SK-N-SH treated with all-trans-retinoic acid at 6 μM for 48 hours (cell line): ENCODE results near the gene PTPRF.
A peak's percentile ranks its signal among the peaks of the same experiment; 100 is the strongest.

Experiments used
- ATAC-seq: fragments of 200-7000 bp; cut with Tn5 transposase; 3 replicates; pipeline ENCODE4 v1.9.1; 2020; ENCODE audit warnings: mild to moderate bottlenecking, moderate library complexity
- ARNTL ChIP-seq: fragments of 450-650 bp; formaldehyde crosslinking; IDR thresholded peaks from 2 replicates; pipeline ENCODE4 v1.5.0; 2020; ENCODE audit warnings: low read depth, mild to moderate bottlenecking, moderate library complexity, borderline replicate concordance
- BACH2 ChIP-seq: fragments of 250-450 bp; sonication (Bioruptor Pico); IDR thresholded peaks from 2 replicates; pipeline ENCODE4 v1.9.0; 2021; ENCODE audit warnings: mild to moderate bottlenecking, borderline replicate concordance
- CSDC2 ChIP-seq: fragments of 250-450 bp; sonication (Bioruptor Pico); IDR thresholded peaks from 2 replicates; pipeline ENCODE4 v1.5.0; 2020; ENCODE audit warnings: mild to moderate bottlenecking, moderate library complexity
- ESRRG ChIP-seq: fragments of 250-450 bp; sonication (Bioruptor Pico); IDR thresholded peaks from 2 replicates; pipeline ENCODE4 v1.6.1; 2021; ENCODE audit warnings: mild to moderate bottlenecking
- GLIS3 ChIP-seq: fragments of 250-450 bp; sonication (Bioruptor Pico); IDR thresholded peaks from 2 replicates; pipeline ENCODE4 v1.5.0; 2020; ENCODE audit warnings: mild to moderate bottlenecking, moderate library complexity
- ISL1 ChIP-seq: fragments of 250-450 bp; sonication (Bioruptor Pico); IDR thresholded peaks from 2 replicates; pipeline ENCODE4 v2.1.2; 2022; ENCODE audit warnings: mild to moderate bottlenecking, moderate library complexity
- PPARA ChIP-seq: fragments of 250-450 bp; sonication (Bioruptor Pico); IDR thresholded peaks from 2 replicates; pipeline ENCODE4 v1.5.0; 2020; ENCODE audit warnings: mild to moderate bottlenecking, borderline replicate concordance
- RARB ChIP-seq: fragments of 250-450 bp; sonication (Bioruptor Pico); IDR thresholded peaks from 2 replicates; pipeline ENCODE4 v1.8.0; 2021; ENCODE audit warnings: mild to moderate bottlenecking, moderate library complexity
- SNAI2 ChIP-seq: fragments of 250-450 bp; sonication (Bioruptor Pico); IDR thresholded peaks from 2 replicates; pipeline ENCODE4 v1.5.0; 2020; ENCODE audit warnings: mild to moderate bottlenecking, moderate library complexity
- TCF4 ChIP-seq: fragments of 250-450 bp; sonication (Bioruptor Pico); IDR thresholded peaks from 2 replicates; pipeline ENCODE4 v1.8.0; 2021; ENCODE audit warnings: mild to moderate bottlenecking, moderate library complexity, borderline replicate concordance
- ZC3H10 ChIP-seq: fragments of 250-450 bp; sonication (Bioruptor Pico); IDR thresholded peaks from 2 replicates; pipeline ENCODE4 v1.5.1; 2021; ENCODE audit warnings: mild to moderate bottlenecking, moderate library complexity
- ZFP3 ChIP-seq: fragments of 250-450 bp; sonication (Bioruptor Pico); IDR thresholded peaks from 2 replicates; pipeline ENCODE4 v1.5.0; 2020; ENCODE audit warnings: mild to moderate bottlenecking, moderate library complexity
- ZFP30 ChIP-seq: fragments of 450-650 bp; formaldehyde crosslinking; IDR thresholded peaks from 2 replicates; pipeline ENCODE4 v1.5.0; 2022; ENCODE audit warnings: mild to moderate bottlenecking, moderate library complexity
- ZNF565 ChIP-seq: fragments of 450-650 bp; formaldehyde crosslinking; conservative IDR thresholded peaks from 2 replicates; pipeline ENCODE4 v1.5.0; 2020; ENCODE audit warnings: low read depth, mild to moderate bottlenecking, moderate library complexity
- ZNF70 ChIP-seq: fragments of 450-650 bp; formaldehyde crosslinking; IDR thresholded peaks from 2 replicates; pipeline ENCODE4 v1.5.0; 2020; ENCODE audit warnings: mild to moderate bottlenecking, moderate library complexity
- ZNF8 ChIP-seq: fragments of 450-650 bp; formaldehyde crosslinking; IDR thresholded peaks from 2 replicates; pipeline ENCODE4 v1.5.0; 2020; ENCODE audit warnings: mild to moderate bottlenecking, moderate library complexity
- TF ChIP-seq, protein P1 (sequence below): fragments of 250-450 bp; sonication (Bioruptor Pico); IDR thresholded peaks from 2 replicates; pipeline ENCODE4 v1.5.0; 2020; ENCODE audit warnings: mild to moderate bottlenecking, moderate library complexity
- TF ChIP-seq, protein P2 (sequence below): fragments of 250-450 bp; sonication (Bioruptor Pico); IDR thresholded peaks from 2 replicates; pipeline ENCODE4 v1.8.0; 2020; ENCODE audit warnings: mild to moderate bottlenecking, moderate library complexity, borderline replicate concordance
- TF ChIP-seq, protein P3 (sequence below): fragments of 250-450 bp; sonication (Bioruptor Pico); IDR thresholded peaks from 2 replicates; pipeline ENCODE4 v1.8.0; 2021; ENCODE audit warnings: low read depth, mild to moderate bottlenecking, moderate library complexity, borderline replicate concordance
- TF ChIP-seq, protein P4 (sequence below): fragments of 250-450 bp; sonication (Bioruptor Pico); IDR thresholded peaks from 2 replicates; pipeline ENCODE4 v1.5.1; 2020; ENCODE audit warnings: low read depth, mild to moderate bottlenecking, moderate library complexity
- TF ChIP-seq, protein P5 (sequence below): fragments of 250-450 bp; sonication (Bioruptor Pico); IDR thresholded peaks from 2 replicates; pipeline ENCODE4 v1.5.1; 2021; ENCODE audit warnings: mild to moderate bottlenecking, moderate library complexity

The PTPRF gene

DNA sequence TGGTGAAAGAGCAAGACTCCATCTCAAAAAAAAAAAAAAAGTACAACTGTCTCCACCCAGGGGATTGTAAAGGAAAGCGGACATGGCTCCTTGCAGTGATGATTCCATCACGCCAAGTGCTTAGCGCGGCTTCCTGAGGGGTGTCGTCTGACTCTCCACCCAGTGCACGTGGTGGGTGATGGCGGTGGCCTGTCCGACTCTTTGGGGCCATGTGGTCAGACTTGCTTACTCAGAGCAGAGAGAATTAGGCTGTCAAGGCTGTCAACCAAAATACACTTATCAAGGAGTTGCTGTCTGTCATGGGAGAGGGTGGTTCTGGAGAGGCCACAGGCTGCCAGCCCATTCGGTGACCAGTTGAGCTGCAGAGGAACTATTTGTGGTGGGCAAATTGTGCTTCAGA is 49.4 kb downstream of the PTPRF start:
- TF ChIP-seq BACH2 (CRISPR knock-in tag): no peak
- no peak for TF ChIP-seq ZNF565 (CRISPR knock-in tag)
- no peak for TF ChIP-seq ZFP3 (CRISPR knock-in tag)
- no peak for TF ChIP-seq RARB (CRISPR knock-in tag)
- TF ChIP-seq TCF4: no peak
- TF ChIP-seq, protein P1, sequence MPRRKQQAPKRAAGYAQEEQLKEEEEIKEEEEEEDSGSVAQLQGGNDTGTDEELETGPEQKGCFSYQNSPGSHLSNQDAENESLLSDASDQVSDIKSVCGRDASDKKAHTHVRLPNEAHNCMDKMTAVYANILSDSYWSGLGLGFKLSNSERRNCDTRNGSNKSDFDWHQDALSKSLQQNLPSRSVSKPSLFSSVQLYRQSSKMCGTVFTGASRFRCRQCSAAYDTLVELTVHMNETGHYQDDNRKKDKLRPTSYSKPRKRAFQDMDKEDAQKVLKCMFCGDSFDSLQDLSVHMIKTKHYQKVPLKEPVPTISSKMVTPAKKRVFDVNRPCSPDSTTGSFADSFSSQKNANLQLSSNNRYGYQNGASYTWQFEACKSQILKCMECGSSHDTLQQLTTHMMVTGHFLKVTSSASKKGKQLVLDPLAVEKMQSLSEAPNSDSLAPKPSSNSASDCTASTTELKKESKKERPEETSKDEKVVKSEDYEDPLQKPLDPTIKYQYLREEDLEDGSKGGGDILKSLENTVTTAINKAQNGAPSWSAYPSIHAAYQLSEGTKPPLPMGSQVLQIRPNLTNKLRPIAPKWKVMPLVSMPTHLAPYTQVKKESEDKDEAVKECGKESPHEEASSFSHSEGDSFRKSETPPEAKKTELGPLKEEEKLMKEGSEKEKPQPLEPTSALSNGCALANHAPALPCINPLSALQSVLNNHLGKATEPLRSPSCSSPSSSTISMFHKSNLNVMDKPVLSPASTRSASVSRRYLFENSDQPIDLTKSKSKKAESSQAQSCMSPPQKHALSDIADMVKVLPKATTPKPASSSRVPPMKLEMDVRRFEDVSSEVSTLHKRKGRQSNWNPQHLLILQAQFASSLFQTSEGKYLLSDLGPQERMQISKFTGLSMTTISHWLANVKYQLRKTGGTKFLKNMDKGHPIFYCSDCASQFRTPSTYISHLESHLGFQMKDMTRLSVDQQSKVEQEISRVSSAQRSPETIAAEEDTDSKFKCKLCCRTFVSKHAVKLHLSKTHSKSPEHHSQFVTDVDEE (CRISPR knock-in tag): no peak
- TF ChIP-seq ESRRG (CRISPR knock-in tag): no peak
- no peak for TF ChIP-seq PPARA (CRISPR knock-in tag)
- no peak for TF ChIP-seq CSDC2 (CRISPR knock-in tag)
- TF ChIP-seq, protein P2, sequence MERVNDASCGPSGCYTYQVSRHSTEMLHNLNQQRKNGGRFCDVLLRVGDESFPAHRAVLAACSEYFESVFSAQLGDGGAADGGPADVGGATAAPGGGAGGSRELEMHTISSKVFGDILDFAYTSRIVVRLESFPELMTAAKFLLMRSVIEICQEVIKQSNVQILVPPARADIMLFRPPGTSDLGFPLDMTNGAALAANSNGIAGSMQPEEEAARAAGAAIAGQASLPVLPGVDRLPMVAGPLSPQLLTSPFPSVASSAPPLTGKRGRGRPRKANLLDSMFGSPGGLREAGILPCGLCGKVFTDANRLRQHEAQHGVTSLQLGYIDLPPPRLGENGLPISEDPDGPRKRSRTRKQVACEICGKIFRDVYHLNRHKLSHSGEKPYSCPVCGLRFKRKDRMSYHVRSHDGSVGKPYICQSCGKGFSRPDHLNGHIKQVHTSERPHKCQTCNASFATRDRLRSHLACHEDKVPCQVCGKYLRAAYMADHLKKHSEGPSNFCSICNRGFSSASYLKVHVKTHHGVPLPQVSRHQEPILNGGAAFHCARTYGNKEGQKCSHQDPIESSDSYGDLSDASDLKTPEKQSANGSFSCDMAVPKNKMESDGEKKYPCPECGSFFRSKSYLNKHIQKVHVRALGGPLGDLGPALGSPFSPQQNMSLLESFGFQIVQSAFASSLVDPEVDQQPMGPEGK: no peak
- TF ChIP-seq ISL1 (CRISPR knock-in tag): no peak
- TF ChIP-seq, protein P3, sequence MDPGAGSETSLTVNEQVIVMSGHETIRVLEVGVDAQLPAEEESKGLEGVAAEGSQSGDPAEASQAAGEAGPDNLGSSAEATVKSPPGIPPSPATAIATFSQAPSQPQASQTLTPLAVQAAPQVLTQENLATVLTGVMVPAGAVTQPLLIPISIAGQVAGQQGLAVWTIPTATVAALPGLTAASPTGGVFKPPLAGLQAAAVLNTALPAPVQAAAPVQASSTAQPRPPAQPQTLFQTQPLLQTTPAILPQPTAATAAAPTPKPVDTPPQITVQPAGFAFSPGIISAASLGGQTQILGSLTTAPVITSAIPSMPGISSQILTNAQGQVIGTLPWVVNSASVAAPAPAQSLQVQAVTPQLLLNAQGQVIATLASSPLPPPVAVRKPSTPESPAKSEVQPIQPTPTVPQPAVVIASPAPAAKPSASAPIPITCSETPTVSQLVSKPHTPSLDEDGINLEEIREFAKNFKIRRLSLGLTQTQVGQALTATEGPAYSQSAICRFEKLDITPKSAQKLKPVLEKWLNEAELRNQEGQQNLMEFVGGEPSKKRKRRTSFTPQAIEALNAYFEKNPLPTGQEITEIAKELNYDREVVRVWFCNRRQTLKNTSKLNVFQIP: no peak
- no peak for TF ChIP-seq ZFP30 (CRISPR knock-in tag)
- TF ChIP-seq ZNF8: no peak
- TF ChIP-seq SNAI2 (CRISPR knock-in tag): no peak
- TF ChIP-seq, protein P4, sequence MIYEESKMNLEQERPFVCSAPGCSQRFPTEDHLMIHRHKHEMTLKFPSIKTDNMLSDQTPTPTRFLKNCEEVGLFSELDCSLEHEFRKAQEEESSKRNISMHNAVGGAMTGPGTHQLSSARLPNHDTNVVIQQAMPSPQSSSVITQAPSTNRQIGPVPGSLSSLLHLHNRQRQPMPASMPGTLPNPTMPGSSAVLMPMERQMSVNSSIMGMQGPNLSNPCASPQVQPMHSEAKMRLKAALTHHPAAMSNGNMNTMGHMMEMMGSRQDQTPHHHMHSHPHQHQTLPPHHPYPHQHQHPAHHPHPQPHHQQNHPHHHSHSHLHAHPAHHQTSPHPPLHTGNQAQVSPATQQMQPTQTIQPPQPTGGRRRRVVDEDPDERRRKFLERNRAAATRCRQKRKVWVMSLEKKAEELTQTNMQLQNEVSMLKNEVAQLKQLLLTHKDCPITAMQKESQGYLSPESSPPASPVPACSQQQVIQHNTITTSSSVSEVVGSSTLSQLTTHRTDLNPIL: no peak
- TF ChIP-seq GLIS3 (CRISPR knock-in tag): no peak
- no peak for ATAC-seq

DNA sequence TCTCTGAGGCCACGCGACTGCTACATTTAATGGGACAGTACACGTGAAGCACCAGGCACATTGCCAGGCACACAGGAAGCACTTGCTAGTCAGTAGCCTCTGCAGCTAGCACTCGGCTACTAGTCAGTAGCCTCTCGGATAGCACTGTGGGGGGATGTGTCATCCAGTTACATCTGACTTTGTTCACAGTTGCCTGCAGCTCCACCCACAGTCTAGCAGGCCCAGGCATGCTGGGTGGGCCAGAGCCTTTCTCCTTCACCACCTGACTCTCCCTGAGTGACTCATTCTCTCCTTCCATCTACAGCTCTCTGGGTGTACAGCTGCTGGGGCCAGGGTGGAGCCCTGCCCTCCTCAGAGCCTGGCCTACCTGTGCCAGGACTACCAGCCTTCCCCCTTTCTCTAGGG is 51.5 kb downstream of the PTPRF start:
- ATAC-seq: peak; percentile 98
- TF ChIP-seq, protein P4: no peak
- no peak for TF ChIP-seq ISL1 (CRISPR knock-in tag)
- TF ChIP-seq CSDC2 (CRISPR knock-in tag): no peak
- TF ChIP-seq SNAI2 (CRISPR knock-in tag): no peak
- TF ChIP-seq ZFP30 (CRISPR knock-in tag): no peak
- TF ChIP-seq, protein P5, sequence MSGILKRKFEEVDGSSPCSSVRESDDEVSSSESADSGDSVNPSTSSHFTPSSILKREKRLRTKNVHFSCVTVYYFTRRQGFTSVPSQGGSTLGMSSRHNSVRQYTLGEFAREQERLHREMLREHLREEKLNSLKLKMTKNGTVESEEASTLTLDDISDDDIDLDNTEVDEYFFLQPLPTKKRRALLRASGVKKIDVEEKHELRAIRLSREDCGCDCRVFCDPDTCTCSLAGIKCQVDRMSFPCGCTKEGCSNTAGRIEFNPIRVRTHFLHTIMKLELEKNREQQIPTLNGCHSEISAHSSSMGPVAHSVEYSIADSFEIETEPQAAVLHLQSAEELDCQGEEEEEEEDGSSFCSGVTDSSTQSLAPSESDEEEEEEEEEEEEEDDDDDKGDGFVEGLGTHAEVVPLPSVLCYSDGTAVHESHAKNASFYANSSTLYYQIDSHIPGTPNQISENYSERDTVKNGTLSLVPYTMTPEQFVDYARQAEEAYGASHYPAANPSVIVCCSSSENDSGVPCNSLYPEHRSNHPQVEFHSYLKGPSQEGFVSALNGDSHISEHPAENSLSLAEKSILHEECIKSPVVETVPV: no peak
- no peak for TF ChIP-seq RARB (CRISPR knock-in tag)
- no peak for TF ChIP-seq ARNTL (CRISPR knock-in tag)
- no peak for TF ChIP-seq ZC3H10
- TF ChIP-seq, protein P3: no peak
- TF ChIP-seq ZNF8: no peak
- TF ChIP-seq ZNF70 (CRISPR knock-in tag): no peak
